ENCODE results near the gene EGFLAM. TPM values are rescaled to one million over a fixed set of nuclear protein-coding genes. Genes with fewer than 3 reads are reported as not detected.
A peak's percentile ranks its signal among the peaks of the same experiment; 100 is the strongest.

EGFLAM gene
- total and polyA plus RNA-seq, 9 of the 15 experiments (the other 6 are each of a cell fraction or from before 2014, with no cell fraction given) = 0.09 to 2.5 (median 1.0) TPM

DNA sequence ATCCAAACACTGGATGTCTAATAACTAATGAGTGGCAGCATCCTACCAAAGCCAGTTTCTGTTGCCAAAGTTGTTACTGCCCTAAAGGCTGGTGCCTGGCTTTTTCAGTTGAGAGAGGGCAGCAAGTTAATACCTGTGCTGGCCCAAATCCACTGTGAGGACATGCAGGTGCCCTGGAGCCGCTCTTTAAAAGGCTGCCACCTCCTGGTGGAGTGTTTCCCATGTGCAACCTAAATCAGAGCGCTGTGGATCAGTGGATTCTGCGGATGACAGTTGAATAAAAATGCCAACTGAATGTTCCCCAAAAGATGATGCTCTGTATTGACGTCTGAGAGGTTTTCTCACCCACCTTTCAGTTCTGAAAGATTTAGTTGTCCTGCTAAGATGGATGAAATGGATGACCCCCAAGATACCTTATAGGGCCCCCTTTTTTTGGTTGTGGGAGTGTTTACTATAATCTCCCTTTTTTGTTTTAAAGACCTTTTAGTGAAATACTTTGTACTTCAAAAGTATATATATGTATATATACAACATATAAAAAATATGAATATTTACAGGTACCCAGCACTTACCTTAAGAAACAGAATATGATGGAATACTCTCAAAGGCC lies 146.4 kb downstream of the EGFLAM start (continued):
- TF ChIP-seq MYC (IDR thresholded peaks at IDR 0.05; ENCODE audit: low read depth, low read length) = 0 out of 2 replicates have a peak, but pooled peaks have one; percentile 18
- TF ChIP-seq MYC (CRISPR knock-in tag; IDR thresholded peaks at IDR 0.05; ENCODE audit: borderline replicate concordance, low read depth) = no peak
- no peak for TF ChIP-seq ZBTB8A (IDR thresholded peaks at IDR 0.05; ENCODE audit: partially characterized antibody)
- TF ChIP-seq, protein P1, sequence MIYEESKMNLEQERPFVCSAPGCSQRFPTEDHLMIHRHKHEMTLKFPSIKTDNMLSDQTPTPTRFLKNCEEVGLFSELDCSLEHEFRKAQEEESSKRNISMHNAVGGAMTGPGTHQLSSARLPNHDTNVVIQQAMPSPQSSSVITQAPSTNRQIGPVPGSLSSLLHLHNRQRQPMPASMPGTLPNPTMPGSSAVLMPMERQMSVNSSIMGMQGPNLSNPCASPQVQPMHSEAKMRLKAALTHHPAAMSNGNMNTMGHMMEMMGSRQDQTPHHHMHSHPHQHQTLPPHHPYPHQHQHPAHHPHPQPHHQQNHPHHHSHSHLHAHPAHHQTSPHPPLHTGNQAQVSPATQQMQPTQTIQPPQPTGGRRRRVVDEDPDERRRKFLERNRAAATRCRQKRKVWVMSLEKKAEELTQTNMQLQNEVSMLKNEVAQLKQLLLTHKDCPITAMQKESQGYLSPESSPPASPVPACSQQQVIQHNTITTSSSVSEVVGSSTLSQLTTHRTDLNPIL (CRISPR knock-in tag; IDR thresholded peaks at IDR 0.05) = no peak
- TF ChIP-seq JUND (IDR thresholded peaks at IDR 0.05; ENCODE audit: borderline replicate concordance, low read depth, low read length) = 0 out of 2 replicates have a peak, but pooled peaks have one; percentile 7
- no peak for TF ChIP-seq JUND (tag; IDR thresholded peaks at IDR 0.05; ENCODE audit: borderline replicate concordance, low read depth, low read length)

DNA sequence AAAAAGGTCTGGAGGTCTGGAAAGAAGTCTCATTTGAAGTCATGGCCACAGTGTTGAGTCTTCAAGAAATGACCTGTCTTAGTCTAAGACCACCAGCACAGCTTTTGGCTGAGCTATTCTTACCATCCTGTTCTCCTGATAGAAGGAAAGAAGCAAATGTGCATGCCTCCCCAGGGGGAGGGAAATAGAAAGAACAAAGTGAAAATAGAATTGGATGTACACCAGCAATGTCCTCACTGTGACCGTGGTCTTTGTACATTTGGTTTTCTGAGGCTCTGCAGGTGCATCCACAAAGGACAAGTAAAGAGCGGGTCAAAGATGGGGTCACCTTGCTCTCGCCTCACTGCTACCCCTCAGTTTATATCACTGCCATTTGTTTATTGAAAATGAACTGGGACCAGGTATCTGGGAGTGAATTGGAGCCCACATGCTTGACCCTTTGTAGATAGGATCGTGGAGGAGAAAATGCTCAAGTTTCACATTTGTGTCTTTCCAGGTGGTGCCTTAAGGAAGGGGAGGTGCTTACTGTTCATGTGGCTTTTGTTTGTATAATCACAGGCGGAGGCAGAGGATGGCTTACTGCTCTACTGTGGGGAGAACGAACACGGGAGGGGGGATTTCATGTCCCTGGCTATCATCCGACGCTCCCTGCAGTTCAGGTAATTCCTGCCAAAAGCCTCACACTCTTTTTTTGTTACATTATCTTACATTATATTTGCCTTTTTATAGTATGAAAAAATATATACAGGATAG lies 150.3 kb downstream of the EGFLAM start:
- Histone ChIP-seq H3K9ac (ENCODE audit: insufficient read depth in 1 of 2, low read depth in 2 of 2, low read length in 2 of 2) (no peak overlapping the region), H3K4me1 (replicated peaks in 1 of 2; ENCODE audit: control insufficient read depth in 2 of 2, insufficient read depth in 2 of 2, low read length in 2 of 2) (no peaks in the 10 kb centered on the region), H2AFZ (ENCODE audit: low read depth, low read length) (no peak overlapping the region), H3K4me3 (no peak overlapping the region), H3K27ac (ENCODE audit: extremely low read depth, low read depth, low read length) (no peak overlapping the region), H4K20me1 (replicated peaks; ENCODE audit: control insufficient read depth, insufficient read depth, low read length) (no peaks in the 10 kb centered on the region), H3K9me3 (replicated peaks; ENCODE audit: control insufficient read depth, insufficient read depth, low read depth, low read length) (no peaks in the 10 kb centered on the region), H3K79me2 (ENCODE audit: control insufficient read depth, insufficient read depth, low read length) (no peaks in the 10 kb centered on the region), H3K9me1 (ENCODE audit: control insufficient read depth, insufficient read depth, low read length) (no peaks in the 10 kb centered on the region), H3K4me2 (ENCODE audit: insufficient read depth, low read length) (no peak overlapping the region), H3K36me3 (ENCODE audit: control insufficient read depth, insufficient read depth, low read length) (no peaks in the 10 kb centered on the region), H3K27me3 (ENCODE audit: control insufficient read depth in 2 of 2, insufficient read depth in 2 of 2, low read length in 2 of 2) (peaks cover 21 to 32% of the 10 kb centered on the region in 2 experiments)
- ATAC-seq = no peak
- BruUV-seq (replicated peaks) = no TSS peak
- WGBS (ENCODE audit: insufficient coverage, low coverage, missing lambda C conversion rate) = 1% methylated on average over 9 of the region's 9 CpGs
- TF ChIP-seq PTTG1 (tag; IDR thresholded peaks at IDR 0.05; ENCODE audit: low read depth) (no peak), KAT8 (IDR thresholded peaks at IDR 0.05; ENCODE audit: low read depth) (no peak), ZNF583 (CRISPR knock-in tag; IDR thresholded peaks at IDR 0.05) (no peak), MEF2A (IDR thresholded peaks at IDR 0.05; ENCODE audit: control insufficient read depth, low read depth, low read length) (no peak), ARNT (IDR thresholded peaks at IDR 0.05) (no peak), SNRNP70 (optimal IDR thresholded peaks at IDR 0.05; ENCODE audit: low read depth, low read length) (no peak)
- TF ChIP-seq, protein P2, sequence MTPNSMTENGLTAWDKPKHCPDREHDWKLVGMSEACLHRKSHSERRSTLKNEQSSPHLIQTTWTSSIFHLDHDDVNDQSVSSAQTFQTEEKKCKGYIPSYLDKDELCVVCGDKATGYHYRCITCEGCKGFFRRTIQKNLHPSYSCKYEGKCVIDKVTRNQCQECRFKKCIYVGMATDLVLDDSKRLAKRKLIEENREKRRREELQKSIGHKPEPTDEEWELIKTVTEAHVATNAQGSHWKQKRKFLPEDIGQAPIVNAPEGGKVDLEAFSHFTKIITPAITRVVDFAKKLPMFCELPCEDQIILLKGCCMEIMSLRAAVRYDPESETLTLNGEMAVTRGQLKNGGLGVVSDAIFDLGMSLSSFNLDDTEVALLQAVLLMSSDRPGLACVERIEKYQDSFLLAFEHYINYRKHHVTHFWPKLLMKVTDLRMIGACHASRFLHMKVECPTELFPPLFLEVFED (CRISPR knock-in tag; conservative IDR thresholded peaks at IDR 0.05) = no peak
- TF ChIP-seq, protein P3, sequence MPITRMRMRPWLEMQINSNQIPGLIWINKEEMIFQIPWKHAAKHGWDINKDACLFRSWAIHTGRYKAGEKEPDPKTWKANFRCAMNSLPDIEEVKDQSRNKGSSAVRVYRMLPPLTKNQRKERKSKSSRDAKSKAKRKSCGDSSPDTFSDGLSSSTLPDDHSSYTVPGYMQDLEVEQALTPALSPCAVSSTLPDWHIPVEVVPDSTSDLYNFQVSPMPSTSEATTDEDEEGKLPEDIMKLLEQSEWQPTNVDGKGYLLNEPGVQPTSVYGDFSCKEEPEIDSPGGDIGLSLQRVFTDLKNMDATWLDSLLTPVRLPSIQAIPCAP (CRISPR knock-in tag; IDR thresholded peaks at IDR 0.05; ENCODE audit: borderline replicate concordance) = no peak
- intact Hi-C loops (cut with micrococcal nuclease) = no loop called here
- in situ Hi-C loops (cut with MboI) = no loop called here
- ChIA-PET POLR2A (no interaction called here), CTCF (ENCODE audit: low intra/inter-chr PET ratio) (no interaction called here)
- no peak for DNase-seq (ENCODE audit: extremely low read depth in 1 of 4, low spot score in 3 of 4)
- FAIRE-seq = no peak

Data from K562 (cell line).